CD4-positive, alpha-beta T cell treated with Interleukin-6 for 4 hours (primary cell): Measurements from ENCODE around the gene CEP78.
"Not testable (repeated sequence)": the region's sequence is repeated elsewhere in the genome, so short reads cannot be mapped to it uniquely, and the experiment has no call there.

Source experiments
- DNase-seq: peaks from one replicate; pipeline ENCODE4 v3.0.0-alpha.2; 2020; ENCODE audit warnings: mixed read lengths

The CEP78 gene, protein sequence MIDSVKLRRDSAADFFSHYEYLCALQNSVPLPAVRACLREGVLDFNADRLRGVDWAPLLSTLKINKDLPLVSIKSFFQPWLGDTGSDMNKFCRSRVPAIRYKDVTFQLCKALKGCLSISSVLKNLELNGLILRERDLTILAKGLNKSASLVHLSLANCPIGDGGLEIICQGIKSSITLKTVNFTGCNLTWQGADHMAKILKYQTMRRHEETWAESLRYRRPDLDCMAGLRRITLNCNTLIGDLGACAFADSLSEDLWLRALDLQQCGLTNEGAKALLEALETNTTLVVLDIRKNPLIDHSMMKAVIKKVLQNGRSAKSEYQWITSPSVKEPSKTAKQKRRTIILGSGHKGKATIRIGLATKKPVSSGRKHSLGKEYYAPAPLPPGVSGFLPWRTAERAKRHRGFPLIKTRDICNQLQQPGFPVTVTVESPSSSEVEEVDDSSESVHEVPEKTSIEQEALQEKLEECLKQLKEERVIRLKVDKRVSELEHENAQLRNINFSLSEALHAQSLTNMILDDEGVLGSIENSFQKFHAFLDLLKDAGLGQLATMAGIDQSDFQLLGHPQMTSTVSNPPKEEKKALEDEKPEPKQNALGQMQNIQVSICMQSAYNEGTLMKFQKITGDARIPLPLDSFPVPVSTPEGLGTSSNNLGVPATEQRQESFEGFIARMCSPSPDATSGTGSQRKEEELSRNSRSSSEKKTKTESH

DNA sequence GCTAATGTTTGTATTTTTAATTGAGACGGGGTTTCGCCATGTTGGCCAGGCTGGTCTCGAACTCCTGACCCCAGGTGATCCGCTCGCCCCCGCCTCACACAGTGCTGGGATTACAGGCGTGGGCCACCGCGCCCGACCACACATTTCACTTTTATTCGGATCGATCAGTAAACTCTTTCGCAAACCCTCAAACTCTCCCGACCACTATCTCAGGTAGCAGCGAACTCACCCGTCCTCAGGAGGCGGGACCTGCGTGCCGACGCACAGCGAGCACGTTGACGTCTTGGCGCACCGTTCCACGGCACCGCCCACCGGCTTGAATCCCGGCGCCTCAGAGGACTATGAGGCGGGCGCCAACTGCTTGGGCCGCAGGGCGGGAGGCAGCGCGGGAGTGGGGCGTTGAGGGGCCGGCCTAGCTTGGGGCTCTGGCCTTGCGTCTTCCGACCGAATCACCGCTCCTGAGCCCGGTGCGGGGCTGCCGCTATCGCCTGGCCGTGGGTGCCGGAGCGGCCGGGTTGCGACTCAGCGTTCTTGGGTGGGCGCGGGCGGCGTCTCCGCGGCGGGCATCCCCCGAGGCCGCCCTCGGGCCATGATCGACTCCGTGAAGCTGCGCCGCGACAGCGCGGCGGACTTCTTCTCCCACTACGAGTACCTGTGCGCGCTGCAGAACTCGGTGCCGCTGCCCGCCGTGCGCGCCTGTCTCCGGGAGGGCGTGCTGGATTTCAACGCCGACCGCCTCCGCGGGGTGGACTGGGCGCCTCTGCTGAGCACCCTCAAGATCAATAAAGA, at the start of gene CEP78:
Gene CEP78, plus strand, starts transcription at position 314 of the 789 bp plus-strand sequence. Its CDS starts 276 bp downstream, at position 590.
- DNase-seq, result peak; percentile 92

DNA sequence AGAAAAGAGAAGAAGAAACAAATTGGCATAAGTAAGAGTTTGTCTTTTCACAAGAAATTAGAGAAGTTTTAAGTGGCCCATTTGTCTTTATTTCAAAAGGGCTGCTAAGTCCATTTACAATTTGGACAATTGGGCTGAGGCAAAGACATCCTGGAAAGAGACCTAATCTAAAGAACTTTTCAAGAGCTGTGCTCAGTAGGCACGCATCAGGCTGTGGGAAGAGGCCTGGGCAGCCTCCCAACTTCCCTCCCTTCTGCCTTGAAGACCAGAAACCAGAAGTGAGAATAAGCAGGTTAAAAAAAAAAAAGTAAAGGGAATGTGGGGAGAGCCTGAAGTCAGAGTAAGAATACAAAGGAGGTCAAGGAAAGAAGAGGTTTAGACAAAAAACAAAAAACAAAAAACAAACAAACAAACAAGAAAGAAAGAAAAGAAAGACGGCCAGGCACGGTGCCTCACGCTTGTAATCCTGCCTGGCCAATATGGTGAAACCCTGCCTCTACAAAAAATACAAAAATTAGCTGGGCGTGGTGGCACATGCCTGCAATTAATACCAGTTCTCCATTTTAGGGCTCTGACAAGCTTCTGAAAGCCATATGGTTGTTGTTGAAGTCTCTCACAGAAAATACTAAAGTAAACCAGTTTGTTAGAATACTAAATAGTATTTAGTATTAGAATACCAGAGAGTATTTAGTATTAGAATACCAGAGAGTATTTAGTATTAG, 48.0 kb upstream of the CEP78 start:
- DNase-seq, result no peak

DNA sequence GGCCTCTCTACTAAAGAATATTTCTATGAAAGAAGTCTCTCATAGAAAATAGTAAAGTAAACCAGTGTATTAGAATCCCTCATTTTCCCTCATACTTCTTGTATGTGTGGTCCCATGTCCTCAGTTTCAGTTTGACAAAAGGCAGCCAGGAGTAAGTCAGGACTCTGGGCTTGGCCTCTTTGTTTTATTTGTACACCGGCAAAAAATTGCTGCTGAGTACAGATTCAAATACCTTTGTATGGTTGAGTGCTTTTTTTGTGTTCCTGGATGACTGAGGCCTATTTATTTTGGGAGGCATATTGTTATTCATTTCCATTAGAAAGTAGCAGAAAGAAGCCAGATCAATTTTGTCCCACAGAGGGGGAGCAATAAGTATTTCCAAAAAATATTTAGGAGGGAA, 47.3 kb upstream of the CEP78 start:
- DNase-seq, result no peak

DNA sequence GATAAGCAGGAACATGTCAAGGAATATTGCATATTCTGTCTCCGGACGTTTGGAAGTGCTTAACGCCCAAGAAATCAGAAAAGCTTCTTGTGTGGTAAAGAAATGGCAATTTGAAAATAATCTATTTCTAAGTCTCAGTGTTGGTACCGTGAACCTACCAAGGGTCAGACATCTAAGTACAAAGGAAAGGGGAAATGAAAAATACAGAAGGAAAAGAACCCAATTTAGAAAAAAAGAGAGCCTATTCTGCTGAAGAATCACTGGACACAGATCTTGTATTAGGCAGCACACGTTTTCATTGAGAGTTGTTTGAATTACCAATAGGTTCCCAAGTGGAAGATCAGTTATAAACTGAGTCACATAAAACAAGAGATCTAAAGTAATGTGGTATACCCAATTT, 46.9 kb upstream of the CEP78 start:
- no peak for DNase-seq

DNA sequence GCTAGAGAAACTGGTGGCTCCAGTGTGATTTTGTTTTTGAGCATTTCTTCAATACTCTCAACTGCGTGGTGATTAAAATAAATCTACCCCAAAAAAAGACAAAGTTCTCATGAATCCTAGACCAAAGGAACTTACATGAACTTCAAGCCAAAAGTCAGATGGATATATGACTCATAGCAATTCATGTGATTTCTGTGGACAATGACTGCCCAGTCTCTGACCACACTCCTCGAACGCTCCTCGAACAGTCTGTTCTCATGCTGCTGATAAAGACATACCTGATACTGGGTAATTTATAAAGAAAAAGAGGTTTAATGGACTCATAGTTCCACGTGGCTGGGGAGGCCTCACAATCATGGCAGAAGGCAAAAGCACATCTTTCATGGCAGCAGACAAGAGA, 46.4 kb upstream of the CEP78 start:
- no peak for DNase-seq

DNA sequence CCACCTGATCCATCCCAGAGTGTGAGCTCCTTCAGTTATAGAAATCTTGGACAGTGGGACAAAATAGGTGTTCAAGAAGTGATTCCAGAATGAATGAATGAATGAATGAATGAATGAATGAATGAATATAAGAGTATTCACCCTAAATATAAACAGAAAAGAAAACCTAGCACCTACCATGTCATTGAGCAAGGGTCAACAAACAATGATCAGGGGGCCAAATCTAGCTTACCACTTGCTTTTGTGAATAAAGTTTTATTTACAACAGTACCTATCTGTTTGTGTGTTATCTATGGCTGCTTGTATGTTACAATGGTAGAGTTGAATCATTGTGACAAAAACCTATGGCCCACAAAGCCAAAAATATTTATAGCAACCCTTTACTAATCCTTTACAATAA, 43.9 kb upstream of the CEP78 start:
- no peak for DNase-seq

DNA sequence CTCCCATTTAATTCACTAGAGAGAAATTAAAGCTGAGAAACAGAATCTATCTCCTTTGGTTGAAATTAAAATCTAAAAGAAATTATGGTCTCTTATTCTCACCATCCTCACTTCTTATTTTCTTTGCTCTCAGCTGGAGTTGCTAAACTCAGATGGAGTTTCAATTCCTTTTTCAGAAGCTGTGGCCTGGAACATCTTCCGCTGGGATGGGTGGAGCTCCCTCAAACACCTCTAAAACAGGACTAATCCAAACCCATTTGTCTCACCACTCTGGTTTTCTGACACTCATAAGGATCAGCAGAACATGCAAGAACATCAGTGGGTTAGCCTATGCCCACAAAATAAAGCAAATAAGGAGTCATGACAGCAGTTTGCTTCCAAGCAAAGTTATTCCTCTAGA, 39.6 kb upstream of the CEP78 start:
- no peak for DNase-seq

DNA sequence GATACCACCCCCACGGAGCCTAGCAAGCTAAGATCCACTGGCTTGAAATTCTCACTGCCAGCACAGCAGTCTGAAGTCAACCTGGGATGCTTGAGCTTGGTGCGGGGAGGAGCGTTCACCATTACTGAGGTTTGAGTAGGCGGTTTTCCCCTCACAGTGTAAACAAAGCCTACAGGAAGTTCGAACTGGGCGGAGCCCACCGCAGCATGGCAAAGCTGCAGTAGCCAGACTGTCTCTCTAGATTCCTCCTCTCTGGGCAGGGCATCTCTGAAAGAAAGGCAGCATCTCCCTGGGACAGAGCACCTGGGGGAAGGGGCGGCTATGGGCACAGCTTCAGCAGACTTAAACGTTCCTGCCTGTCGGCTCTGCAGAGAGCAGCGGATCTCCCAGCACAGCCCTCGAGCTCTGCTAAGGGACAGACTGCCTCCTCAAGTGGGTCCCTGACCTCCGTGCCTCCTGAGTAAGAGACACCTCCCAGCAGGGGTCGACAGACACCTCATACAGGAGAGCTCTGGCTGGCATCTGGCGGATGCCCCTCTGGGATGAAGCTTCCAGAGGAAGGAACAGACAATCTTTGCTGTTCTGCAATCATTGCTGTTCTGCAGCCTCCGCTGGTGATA, 34.6 kb upstream of the CEP78 start:
- DNase-seq, result peak; percentile 80

DNA sequence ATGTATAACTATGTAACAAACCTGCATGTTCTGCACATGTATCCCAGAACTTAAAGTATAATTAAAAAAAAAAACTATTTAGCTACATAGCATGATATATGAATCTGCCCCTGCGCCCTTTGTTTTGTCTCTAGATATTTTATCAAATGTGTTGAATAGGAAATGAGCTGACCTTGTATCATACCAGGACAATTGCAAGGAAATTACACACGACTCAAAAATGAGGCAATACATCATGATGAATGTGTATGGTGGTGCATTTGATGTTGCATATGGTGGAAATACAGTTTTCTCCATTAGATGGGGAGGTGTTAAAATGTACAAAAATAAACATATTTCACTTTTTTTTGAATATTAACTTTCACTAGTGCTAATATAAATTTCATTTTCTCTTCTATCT, 28.6 kb upstream of the CEP78 start:
- no peak for DNase-seq

DNA sequence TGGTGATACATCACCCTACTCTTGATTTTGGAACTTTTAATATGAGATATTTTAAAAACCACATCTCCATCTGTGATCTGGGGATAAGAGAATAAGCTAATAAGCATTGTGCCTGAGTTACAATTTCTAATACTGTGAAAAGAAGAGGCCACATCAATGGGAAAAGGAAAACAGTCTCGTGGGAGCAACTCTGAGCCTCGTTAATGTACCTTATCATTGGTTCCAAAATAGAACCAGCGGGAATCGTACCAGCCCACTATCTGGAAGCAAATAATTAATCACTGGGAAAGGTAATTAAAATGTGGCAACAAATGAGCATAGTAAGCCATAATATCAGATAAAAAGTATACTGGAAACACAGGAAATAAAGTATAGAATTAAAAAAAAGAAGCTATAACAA, 28.0 kb upstream of the CEP78 start:
- no peak for DNase-seq

DNA sequence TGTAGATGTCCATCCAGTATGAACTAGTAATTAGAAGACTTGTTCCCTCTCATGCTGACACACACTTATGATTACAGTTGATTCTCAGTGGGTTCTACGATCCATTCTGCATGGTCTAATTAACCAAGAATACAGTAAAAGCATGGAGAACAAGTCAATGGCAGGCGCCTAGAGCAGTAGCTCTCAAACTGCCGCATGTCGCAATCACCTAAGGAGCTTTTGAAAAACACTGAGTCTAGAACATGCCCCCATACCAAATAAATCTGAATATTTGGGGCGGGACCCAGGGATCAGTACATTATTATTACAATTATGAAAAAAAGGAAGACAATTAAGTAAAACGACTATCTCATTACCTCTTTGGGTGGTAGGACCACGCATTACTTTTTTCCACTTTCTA, 26.7 kb upstream of the CEP78 start:
- no peak for DNase-seq

DNA sequence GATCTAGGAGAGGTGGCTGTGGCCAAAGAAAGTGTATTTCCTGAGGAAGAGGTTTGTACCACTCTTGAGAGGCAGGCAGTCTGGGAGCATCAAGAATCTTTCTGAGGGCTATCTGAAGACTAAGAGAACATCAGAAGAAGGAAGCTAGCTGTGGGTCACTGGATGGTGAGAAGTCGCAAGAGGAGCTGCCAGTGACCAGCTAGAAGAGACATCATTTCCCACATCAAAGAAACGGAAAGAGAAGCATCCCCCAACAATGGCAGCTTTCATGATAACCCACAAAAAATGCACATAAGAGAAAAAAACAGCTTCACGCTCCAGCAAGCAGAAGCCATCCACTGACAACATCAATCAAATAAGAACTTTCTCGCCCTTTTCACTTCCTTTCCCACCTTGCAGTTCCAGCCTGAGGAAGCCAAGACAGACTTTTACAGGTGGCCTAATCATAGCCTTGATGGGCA, 25.0 kb upstream of the CEP78 start:
- DNase-seq, result peak; percentile 11

DNA sequence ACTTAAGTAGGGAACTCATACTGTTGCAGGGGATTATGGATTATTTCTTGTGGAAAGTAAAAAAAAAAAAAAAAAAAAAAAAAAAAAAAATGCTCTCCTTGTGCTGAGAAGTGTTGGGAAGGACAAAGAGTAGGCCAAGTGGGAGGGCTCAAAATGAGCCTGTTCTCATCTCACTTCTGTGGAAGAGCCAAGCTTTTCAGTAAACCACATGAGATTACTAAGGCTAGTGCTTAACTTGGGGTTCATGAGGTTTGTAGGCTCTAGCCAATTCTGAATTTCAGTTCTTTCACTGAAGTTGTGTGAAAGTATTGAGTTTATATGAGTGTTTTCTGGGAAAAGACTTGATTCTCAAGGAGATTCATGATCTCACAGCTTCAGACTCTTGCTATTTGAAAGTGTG, 23.0 kb upstream of the CEP78 start:
- DNase-seq, result no peak

DNA sequence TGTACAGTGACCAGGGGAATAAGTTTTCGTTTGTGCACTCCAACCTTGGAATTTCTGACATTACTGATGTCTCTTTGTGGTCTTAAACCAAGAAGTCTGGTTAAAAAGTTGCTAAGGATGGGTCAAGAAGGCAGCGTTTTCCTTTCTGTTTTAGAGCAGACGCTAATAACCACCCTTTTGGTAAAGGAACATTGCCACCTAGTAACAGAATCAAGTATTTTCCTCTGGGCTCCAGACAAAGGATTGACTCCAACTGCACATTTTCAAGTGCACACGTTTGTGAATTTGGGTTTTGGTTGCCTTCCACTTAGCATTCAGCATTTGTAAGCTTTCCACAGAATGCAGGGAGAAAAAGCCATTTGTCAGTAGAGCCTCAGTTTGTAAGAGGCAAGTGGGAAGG, 22.2 kb upstream of the CEP78 start:
- no peak for DNase-seq

DNA sequence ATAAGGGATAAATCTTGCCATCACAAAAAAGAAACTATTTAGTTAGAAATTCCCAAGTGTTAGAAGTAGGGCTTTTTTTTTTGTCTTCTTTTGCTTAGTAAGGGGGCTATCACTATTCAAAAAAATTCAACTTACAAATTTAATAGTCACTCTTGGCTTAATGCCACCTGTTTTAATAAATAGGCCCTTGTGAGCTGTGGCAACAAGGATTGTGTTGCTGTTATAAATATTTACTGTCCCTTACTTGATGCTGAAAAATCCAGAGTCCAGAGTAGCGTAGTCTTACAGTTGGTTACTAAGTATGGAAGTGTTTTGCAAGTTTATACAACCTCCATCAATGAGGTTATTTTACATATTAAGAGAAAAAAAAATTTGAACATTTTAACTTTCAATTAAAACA, 21.4 kb upstream of the CEP78 start:
- no peak for DNase-seq

DNA sequence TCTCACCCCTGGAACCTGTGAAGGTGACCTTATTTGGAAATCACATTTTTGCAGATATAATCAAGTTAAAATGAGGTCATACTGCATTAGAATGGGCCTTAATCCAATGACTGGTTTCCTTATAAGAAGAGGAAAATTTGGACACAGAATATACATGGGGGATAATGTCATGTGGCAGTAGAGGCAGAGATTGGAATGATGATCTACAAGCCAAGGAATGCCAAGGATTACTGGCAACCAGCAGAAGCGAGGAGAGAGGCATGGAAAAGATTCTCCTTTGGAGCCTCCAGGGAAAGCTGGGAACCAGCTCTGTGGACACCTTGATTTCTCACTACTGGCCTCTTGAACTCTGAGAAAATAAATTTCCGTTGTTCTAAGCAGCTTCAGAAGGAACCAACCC, 20.2 kb upstream of the CEP78 start:
- no peak for DNase-seq

DNA sequence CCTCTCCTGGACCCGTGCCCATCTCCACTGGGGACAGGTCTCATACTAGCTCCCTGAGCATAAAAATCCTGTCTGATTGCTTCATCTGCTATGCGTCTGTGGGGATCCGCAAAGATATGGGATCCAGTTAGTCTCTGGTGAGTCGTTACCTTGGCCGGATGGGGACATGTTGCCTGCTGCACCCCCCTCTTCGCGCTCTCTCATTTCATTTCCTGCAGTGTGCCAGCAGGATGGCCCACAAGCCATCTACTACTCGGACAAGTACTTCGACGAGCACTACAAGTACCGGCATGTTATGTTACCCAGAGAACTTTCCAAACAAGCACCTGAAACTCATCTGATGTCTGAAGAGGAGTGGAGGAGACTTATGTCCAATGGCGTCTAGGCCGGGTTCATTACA, 17.0 kb upstream of the CEP78 start:
- DNase-seq, result no peak

DNA sequence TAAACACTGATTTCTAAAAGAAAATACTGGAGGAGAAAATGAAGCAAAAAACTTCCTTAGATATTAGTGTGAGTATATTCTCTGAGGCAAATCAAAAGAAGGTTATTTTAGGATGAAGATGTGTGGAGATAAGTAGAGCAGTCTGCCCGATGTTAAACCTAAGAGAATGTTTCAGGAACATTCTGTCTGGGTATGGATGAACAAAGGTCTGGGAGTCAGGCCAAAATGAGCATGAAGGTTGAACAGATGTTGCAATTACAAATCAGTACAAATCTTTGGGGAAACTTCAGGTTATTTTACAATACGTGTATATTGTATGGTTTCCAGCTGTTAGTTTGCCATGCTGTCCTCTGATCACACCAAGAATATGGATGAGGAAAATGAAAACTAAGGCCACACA, 14.4 kb upstream of the CEP78 start:
- no peak for DNase-seq

DNA sequence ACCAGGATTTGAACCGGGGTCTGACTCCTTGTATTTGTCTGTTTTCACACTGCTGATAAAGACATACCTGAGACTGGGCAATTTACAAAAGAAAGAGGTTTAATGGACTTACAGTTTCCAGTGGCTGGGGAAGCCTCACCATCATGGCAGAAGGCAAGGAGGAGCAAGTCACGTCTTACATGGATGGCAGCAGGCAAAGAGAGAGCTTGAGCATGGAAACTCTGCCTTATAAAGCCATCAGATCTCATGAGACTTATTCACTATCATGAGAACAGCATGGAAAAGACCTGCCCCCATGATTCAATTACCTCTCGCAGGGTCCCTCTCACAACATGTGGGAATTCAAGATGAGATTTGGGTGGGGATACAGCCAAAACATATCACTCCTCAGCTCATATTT, 14.0 kb upstream of the CEP78 start:
- not testable (repeated sequence) for DNase-seq

DNA sequence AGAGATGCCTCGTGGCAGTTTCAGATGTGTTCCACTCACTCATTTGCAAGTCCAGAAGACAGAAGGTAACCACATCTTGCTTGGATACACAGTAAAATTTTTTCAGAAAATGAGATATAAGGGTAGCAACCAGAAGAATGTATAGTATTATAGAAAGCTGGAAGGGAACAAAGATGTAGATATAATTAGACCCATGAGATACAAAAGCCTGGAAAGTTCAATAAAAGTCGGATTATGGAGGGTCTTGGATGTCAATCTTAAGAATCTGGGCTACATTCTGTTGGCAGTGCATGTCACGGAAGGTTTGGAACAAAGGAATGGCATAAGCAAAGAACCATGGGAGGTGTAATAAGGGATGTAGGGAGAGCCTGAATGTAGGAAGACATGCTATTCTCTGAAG, 5.1 kb upstream of the CEP78 start:
- no peak for DNase-seq

DNA sequence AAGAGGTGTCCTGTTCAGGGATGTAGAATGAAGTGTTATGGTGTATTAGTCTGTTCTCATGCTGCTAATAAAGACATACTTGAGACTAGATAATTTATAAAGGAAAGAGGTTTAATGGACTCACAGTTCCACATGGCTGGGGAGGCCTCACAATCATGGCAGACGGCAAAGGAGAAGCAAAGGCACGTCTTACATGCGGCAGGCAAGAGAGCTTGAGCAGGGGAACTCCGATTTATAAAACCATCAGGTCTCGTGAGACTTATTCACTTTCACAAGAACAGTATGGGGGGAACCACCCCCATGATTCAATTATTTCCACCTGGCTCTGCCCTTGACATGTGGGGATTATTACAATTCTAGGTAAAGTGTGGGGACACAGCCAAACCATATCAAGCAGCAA, 3.4 kb upstream of the CEP78 start:
- DNase-seq, result not testable (repeated sequence)

DNA sequence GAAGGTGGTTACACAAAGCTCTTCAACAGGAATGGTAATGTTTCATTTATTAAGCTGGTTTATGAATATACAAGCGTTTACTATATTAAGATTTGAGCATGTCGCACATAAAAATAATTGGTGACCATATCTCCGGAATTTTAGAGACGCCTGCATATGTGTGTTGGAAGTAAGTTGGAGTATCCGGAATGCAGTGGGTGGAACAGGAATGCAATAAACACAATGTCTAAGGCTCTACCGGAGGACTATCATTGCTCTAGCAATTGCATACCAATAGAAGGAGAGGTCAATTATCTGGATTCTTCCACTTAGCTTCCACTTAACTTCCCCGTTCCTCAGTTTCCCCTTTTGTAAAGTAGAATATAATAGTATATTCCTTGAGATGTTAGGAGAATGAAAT, 1.1 kb upstream of the CEP78 start:
- DNase-seq, result no peak
